HG03571 (cell line): ENCODE results near the gene CSRP1.
"Not testable (repeated sequence)": the region's sequence is repeated elsewhere in the genome, so short reads cannot be mapped to it uniquely, and the experiment has no call there.

Experiments used
- ATAC-seq: cut with Tn5 transposase; IDR thresholded peaks from one replicate; pipeline ENCODE4 v1.9.1; 2021; ENCODE audit not compliant: unreplicated experiment

CSRP1 gene

DNA sequence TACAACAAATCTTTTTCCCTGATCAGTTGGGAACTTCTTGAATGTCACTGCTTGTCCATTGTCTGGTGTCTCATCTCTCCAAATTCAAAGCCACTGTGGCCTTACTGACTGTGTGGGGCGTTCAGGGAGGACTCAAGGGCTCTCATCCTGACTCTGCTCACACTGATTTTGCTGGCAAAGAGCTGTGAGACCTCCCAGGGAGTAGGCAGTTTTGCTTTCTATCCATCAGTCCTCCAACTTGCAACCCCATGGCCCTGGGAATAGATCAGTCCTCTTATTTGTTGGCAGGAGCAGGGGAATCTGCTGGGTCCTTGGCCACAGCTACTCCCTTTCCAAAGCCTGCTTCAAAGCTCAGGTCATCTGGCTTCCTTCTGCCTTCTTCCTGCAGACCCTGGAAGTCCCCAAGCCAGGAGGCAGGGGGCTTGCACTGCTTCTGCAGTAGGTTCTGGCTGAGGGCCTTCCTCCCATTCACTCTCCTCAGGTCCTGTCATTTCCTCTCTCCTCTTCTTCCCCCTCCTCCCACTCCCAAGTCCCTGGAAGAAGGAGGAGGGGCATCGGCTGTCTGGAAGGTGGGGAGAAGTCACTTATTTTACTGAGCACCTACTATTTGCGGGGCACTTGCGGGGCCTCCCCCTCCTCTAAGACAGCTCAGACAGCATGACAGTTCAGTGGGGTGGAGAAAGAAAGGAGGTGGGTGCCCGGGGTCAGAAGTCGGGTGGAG lies 31.1 kb upstream of the CSRP1 start:
- ATAC-seq: no peak

GRCh38 chr1:201537467-201537866 lies 30.5 kb upstream of the CSRP1 start:
- no peak for ATAC-seq

DNA sequence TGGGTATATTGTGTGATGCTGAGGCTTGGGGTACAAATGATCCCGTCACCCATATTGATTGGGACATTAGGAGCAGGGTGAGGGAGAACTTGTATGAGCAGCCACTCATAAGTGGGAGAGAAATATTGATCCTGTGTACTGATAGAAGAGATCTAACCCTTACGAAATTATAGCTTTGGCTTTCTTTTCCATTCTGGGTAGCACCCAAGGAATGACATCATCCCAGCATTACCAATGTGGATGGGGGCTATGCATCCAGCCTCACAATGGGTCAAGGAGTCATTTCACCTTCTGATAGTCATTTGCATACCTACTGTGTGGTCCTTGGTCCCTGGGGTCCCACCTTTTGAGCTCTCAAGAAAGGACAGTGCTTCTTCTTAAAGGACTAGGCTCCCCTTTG lies 30.1 kb upstream of the CSRP1 start:
- ATAC-seq: no peak

DNA sequence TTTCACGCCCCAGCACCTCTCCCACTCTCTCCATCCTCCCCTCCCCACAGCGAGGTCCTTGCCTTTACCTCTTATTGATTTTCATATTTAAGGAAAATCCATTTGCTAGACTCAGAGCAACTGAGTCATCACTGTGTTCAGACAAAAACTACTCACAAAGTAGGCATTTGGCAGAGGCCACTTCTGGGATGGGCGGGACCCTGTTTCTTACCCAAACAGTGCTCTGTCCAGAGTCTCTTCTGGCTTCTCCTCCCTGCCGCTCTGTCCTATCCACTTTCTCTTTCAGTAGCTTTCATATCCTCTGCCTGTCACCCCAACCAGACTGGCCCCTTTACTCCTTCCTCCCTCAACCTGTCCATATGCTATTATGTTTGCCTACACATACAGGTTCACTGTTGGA lies 29.6 kb upstream of the CSRP1 start:
- ATAC-seq: no peak

GRCh38 chr1:201535919-201536245 lies 29.0 kb upstream of the CSRP1 start:
- no peak for ATAC-seq

GRCh38 chr1:201535046-201535918 lies 28.4 kb upstream of the CSRP1 start:
- ATAC-seq: no peak

DNA sequence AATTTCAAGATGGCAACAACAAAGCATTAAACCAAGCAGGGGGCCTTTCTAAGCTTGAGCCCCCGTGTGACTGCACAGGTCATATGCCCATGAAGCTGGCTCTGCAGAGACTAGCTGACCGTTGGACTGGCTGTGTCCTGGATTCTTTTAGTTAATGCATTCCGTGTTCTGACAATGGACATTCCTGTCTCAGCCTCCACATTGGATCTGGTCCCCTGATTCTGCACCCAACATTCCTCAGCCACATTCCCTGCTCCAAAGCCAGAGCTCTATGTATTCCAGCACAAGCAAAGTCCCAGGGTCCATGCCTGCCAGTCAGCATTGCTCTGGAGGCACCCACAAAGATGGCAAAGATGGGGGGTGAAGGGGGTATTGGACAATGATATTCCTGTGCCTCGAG lies 26.9 kb upstream of the CSRP1 start:
- ATAC-seq: no peak

DNA sequence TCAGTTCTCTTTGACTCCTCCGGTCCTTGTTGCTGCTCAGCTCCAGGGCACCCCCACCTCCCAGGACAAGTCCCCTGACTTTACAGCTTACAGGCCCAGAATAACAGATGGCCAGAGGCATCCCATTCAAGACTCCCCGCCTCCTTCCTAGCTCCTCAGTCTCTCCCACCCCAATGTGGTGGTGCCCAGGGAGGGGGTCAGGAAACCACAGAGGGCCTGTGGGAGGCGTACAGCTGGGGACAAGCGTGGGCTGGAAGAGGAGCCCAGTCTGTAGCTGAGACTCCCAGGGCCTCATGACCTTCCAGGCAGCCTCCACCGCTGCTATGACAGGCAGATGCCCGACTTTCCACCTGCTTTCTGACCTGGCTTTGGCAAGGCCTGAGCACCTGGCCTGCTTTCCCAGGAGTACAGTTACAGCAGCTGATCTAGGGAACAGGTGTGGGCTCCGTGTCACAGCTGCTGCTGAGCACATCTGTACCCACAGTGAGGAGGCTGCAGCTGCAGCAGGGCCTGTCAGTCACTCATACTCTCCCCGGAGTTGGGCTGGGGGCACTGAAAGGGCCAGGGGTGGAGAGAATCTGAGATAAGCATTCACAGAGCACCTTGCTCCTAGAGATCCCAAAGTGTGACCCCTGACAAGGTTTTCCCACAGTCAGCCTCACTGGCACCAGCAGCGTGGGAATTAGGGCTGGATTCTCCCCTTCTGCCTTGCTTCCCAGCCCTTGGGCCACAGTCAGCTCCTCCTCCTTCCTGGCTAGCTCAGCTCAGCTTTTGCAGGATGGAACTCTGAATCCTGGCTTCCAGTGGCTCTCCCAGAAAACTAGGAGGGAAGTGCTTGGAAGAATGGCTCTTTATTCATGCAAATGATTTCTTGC lies 24.9 kb upstream of the CSRP1 start:
- ATAC-seq: no peak

GRCh38 chr1:201530741-201531531 lies 24.0 kb upstream of the CSRP1 start:
- ATAC-seq: no peak

- ATAC-seq: no peak
These were observed 21.8 kb upstream of the CSRP1 start for GRCh38 chr1:201528631-201529252.

DNA sequence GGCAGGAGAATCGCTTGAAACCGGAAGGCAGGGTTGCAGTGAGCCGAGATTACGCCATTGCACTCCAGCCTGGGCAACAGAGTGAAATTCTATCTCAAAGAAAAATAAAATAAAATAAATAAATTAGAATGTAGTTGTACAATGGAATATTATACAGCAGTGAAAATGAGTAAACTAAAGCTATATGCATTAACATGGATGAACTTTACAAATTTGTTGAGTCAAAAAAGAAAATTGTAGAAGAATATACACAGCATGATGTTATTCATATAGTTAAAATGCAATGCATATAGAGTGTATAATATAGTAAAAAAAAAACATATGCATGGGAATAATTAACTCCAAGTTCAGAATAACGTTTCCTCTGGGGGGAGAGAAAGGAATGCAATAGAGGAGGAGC lies 21.0 kb upstream of the CSRP1 start:
- ATAC-seq: no peak

DNA sequence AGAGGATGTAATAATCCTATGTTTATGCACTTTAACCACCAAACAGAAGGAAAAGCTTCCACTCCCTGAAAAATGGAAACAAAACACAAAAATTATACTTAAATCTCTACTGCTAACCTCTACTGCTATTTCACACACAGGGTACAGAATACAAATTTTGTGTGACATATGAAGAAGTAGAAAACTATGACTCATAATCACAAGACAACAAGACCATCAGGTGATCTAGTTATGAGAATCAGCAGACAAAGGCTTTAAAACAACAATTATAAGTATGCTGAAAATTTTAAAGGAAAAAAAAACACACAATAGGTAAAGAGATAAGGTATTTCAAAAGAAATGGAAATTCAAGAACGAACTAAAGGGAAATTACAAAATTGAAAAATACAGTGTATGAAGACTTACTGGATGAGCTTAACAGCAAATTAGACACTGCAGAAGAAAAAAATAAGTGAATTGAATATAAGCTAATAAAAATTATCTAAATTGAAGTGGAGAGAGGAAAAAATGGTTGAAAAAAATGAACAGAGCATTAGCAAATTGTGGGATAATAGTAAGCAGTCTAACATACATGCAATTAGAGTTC lies 18.4 kb upstream of the CSRP1 start:
- no peak for ATAC-seq

DNA sequence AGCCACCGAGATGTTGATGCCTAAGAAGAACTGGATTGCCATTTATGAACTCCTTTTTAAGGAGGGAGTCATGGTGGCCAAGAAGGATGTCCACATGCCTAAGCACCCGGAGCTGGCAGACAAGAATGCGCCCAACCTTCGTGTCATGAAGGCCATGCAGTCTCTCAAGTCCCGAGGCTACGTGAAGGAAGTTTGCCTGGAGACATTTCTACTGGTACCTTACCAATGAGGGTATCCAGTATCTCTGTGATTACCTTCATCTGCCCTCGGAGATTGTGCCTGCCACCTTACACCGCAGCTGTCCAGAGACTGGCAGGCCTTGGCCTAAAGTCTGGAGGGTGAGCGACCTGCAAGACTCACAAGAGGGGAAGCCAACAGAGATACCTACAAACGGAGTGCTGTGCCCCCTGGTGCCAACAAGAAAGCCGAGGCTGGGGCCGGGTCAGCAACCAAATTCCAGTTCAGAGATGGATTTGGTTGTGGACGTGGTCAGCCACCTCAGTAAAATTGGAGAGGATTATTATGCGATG lies 13.2 kb upstream of the CSRP1 start:
- ATAC-seq: not testable (repeated sequence)

DNA sequence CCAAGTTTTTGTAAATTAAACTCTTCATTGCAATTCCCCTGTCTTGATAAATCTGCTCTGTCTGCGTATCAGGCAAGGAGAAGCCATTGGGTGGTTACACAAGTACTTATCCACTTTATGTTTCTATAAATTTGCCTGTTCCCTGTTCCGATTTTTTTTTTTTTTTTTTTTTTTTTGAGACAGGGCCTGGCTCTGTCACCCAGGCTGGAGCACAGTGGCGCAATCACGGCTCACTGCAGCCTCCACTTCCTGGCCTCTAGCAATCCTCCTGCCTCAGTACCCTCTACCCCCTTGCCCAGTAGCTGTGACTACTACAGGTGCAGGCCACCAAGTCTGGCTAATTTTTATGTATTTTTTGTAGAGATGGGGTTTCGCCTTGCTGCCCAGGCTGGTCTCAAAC lies 11.1 kb upstream of the CSRP1 start:
- no peak for ATAC-seq

DNA sequence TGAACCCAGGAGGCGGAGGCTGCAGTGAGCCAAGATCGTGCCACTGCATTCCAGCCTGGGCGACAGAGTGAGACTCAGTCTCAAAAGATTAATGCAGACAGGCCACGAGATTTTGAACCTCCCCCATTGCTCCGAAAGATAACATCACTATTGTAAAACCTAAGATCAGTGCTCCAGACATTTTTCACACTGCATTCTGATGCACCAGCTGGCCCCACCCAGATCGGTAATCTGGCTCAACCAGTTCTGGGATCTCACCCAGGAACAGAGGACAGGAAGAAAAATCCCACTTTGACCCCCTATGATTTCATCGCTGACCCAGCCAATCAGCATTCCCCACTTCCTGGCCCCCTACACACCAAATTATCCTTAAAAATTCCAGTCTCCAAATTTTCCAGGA lies 10.7 kb upstream of the CSRP1 start:
- ATAC-seq: no peak

GRCh38 chr1:201516511-201517127 lies 9.7 kb upstream of the CSRP1 start:
- ATAC-seq: no peak

GRCh38 chr1:201515895-201516294 lies 9.0 kb upstream of the CSRP1 start:
- no peak for ATAC-seq

DNA sequence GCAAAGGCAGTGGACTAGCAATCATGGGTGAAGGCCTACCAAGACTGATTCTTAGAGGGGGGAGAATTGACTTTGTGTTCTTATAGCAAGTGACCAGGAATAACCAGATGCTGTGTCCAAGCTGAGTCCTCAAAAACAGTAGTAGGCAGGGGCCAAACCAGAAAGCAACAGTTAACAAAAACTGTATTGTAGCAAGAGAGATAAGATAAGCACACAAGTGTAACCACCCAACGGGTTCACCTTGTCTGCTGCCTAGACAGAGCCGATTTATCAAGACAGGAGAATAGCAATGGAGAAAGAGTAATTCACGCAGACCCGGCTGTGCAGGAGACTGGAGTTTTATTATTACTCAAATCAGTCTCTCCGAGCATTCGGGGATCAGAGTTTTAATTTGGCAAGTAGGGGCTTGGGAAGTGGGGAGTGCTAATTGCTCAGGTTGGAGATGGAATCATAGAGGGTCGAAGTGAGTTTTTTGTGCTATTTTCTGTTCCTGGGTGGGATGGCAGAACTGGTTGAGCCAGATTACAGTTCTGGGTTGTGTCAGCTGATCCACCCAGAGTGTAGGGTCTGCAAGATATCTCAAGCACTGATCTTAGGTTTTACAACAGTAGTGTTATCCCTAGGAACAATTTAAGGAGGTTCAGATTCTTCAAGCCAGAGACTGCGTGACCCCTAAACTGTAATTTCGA lies 8.3 kb upstream of the CSRP1 start:
- ATAC-seq: no peak

- no peak for ATAC-seq
These were observed 7.5 kb upstream of the CSRP1 start for GRCh38 chr1:201514466-201514865.
